ENCODE data around the gene CASP7.

GRCh38 chr10:113706623-113707022 is 26.9 kb downstream of the CASP7 start:
- TF ChIP-seq CTCF (IDR thresholded peaks at IDR 0.05) (no peak), POLR2A (IDR thresholded peaks at IDR 0.05) (no peak)
